GM12891 (cell line): ENCODE data around the gene PLAAT4.

ENCODE experiments used
- POLR2A ChIP-seq: IDR thresholded peaks from 2 replicates; pipeline ENCODE4 v1.6.1; 2011; ENCODE audit warnings: low read depth, low read length, control low read depth
- POLR2AphosphoS5 ChIP-seq: IDR thresholded peaks from 2 replicates; pipeline ENCODE4 v1.6.1; 2011; ENCODE audit warnings: low read depth, low read length, control low read depth
- TAF1 ChIP-seq: IDR thresholded peaks from 2 replicates; pipeline ENCODE4 v1.6.1; 2011; ENCODE audit warnings: low read depth, low read length, control low read depth

- no peak for TF ChIP-seq POLR2A
- TF ChIP-seq TAF1, result no peak
- no peak for TF ChIP-seq POLR2AphosphoS5
These were observed 53.6 kb downstream of the PLAAT4 start for GRCh38 chr11:63590024-63590788.
